H1 (cell line): ENCODE measurements around the gene CACNG7.

Source experiments
- CEBPB ChIP-seq: IDR thresholded peaks from 2 replicates; pipeline ENCODE4 v1.6.1; 2012; ENCODE audit warnings: low read depth, low read length
- JUN ChIP-seq: IDR thresholded peaks from 2 replicates; pipeline ENCODE4 v1.6.1; 2011; ENCODE audit warnings: low read depth, mild to moderate bottlenecking, improper control_type of control experiment, low read length
- PHF8 ChIP-seq: fragments of 200-600 bp; sonication (generic); conservative IDR thresholded peaks from 2 replicates; pipeline ENCODE4 v1.7.1; 2012; ENCODE audit warnings: low read depth, mild to moderate bottlenecking, inconsistent platforms, low read length, moderate library complexity
- POLR2AphosphoS5 ChIP-seq: IDR thresholded peaks from 2 replicates; pipeline ENCODE4 v1.6.1; 2011; ENCODE audit warnings: low read depth, low read length
- RAD21 ChIP-seq, 2 experiments: IDR thresholded peaks in 1 of 2; conservative IDR thresholded peaks in 1 of 2; 2 replicates each; pipeline ENCODE4 v1.6.1; 2011; ENCODE audit warnings: low read depth in 2 of 2, low read length in 2 of 2, improper control_type of control experiment in 1 of 2, inconsistent platforms in 1 of 2, mild to moderate bottlenecking in 1 of 2, moderate library complexity in 1 of 2
- RFX5 ChIP-seq: IDR thresholded peaks from 2 replicates; pipeline ENCODE4 v1.6.1; 2011; ENCODE audit warnings: low read depth, low read length, improper control_type of control experiment, borderline replicate concordance
- TF ChIP-seq, protein P1 (sequence below), 3 experiments: IDR thresholded peaks; 1 replicate in 2 of 3; 2 replicates in 1 of 3; pipeline versions ENCODE4 v1.5.1 to v1.6.1; 2011; ENCODE audit warnings: low read length in 3 of 3, mild to moderate bottlenecking in 3 of 3, inconsistent platforms in 2 of 3, low read depth in 1 of 3, moderate library complexity in 1 of 3; ENCODE audit not compliant: insufficient read depth in 1 of 3; ENCODE audit errors: control extremely low read depth in 1 of 3
- TF ChIP-seq, protein P2 (sequence below): IDR thresholded peaks from 2 replicates; pipeline ENCODE4 v1.6.1; 2011; ENCODE audit warnings: low read depth, mild to moderate bottlenecking, low read length; ENCODE audit not compliant: insufficient read depth
- TF ChIP-seq, protein P3 (sequence below): IDR thresholded peaks from 2 replicates; pipeline ENCODE4 v1.6.1; 2012; ENCODE audit warnings: inconsistent platforms
- TF ChIP-seq, protein P4 (sequence below): fragments of 300-600 bp; sonication (generic); IDR thresholded peaks from 2 replicates; pipeline ENCODE4 v1.7.1; 2012; ENCODE audit warnings: low read length, moderate library complexity, mild to moderate bottlenecking, inconsistent platforms; ENCODE audit not compliant: insufficient replicate concordance

DNA sequence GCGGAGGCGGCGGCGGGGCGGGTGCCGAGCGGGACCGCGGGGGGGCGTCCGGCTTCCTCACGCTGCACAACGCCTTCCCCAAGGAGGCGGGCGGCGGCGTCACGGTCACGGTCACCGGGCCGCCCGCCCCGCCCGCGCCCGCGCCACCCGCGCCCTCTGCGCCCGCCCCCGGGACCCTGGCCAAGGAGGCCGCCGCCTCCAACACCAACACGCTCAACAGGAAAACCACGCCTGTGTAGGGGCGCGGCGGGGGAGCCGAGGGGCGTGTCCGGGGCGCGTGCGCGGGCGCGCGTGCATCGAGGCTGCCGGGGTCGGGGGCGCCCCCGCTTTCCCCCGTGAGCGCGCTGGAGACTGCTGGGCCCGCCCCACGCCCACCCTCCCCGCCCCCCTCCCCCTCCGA lies 73.5 kb downstream of the CACNG7 start:
- TF ChIP-seq, protein P1, sequence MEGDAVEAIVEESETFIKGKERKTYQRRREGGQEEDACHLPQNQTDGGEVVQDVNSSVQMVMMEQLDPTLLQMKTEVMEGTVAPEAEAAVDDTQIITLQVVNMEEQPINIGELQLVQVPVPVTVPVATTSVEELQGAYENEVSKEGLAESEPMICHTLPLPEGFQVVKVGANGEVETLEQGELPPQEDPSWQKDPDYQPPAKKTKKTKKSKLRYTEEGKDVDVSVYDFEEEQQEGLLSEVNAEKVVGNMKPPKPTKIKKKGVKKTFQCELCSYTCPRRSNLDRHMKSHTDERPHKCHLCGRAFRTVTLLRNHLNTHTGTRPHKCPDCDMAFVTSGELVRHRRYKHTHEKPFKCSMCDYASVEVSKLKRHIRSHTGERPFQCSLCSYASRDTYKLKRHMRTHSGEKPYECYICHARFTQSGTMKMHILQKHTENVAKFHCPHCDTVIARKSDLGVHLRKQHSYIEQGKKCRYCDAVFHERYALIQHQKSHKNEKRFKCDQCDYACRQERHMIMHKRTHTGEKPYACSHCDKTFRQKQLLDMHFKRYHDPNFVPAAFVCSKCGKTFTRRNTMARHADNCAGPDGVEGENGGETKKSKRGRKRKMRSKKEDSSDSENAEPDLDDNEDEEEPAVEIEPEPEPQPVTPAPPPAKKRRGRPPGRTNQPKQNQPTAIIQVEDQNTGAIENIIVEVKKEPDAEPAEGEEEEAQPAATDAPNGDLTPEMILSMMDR (IDR thresholded peaks at IDR 0.05; ENCODE audit: control extremely low read depth in 1 of 3, insufficient read depth in 1 of 3, low read depth in 1 of 3, low read length in 3 of 3): no peak
- TF ChIP-seq PHF8 (no peak), POLR2AphosphoS5 (no peak), RFX5 (no peak), JUN (no peak), RAD21 (IDR thresholded peaks at IDR 0.05 in 1 of 2, conservative IDR thresholded peaks at IDR 0.05 in 1 of 2; ENCODE audit: low read depth in 2 of 2, low read length in 2 of 2) (no peak), CEBPB (no peak)
- TF ChIP-seq, protein P2, sequence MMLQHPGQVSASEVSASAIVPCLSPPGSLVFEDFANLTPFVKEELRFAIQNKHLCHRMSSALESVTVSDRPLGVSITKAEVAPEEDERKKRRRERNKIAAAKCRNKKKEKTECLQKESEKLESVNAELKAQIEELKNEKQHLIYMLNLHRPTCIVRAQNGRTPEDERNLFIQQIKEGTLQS: no peak
- TF ChIP-seq, protein P3, sequence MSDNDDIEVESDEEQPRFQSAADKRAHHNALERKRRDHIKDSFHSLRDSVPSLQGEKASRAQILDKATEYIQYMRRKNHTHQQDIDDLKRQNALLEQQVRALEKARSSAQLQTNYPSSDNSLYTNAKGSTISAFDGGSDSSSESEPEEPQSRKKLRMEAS: peak; percentile 31; the same call in 1 of the 2 replicates
- TF ChIP-seq, protein P4, sequence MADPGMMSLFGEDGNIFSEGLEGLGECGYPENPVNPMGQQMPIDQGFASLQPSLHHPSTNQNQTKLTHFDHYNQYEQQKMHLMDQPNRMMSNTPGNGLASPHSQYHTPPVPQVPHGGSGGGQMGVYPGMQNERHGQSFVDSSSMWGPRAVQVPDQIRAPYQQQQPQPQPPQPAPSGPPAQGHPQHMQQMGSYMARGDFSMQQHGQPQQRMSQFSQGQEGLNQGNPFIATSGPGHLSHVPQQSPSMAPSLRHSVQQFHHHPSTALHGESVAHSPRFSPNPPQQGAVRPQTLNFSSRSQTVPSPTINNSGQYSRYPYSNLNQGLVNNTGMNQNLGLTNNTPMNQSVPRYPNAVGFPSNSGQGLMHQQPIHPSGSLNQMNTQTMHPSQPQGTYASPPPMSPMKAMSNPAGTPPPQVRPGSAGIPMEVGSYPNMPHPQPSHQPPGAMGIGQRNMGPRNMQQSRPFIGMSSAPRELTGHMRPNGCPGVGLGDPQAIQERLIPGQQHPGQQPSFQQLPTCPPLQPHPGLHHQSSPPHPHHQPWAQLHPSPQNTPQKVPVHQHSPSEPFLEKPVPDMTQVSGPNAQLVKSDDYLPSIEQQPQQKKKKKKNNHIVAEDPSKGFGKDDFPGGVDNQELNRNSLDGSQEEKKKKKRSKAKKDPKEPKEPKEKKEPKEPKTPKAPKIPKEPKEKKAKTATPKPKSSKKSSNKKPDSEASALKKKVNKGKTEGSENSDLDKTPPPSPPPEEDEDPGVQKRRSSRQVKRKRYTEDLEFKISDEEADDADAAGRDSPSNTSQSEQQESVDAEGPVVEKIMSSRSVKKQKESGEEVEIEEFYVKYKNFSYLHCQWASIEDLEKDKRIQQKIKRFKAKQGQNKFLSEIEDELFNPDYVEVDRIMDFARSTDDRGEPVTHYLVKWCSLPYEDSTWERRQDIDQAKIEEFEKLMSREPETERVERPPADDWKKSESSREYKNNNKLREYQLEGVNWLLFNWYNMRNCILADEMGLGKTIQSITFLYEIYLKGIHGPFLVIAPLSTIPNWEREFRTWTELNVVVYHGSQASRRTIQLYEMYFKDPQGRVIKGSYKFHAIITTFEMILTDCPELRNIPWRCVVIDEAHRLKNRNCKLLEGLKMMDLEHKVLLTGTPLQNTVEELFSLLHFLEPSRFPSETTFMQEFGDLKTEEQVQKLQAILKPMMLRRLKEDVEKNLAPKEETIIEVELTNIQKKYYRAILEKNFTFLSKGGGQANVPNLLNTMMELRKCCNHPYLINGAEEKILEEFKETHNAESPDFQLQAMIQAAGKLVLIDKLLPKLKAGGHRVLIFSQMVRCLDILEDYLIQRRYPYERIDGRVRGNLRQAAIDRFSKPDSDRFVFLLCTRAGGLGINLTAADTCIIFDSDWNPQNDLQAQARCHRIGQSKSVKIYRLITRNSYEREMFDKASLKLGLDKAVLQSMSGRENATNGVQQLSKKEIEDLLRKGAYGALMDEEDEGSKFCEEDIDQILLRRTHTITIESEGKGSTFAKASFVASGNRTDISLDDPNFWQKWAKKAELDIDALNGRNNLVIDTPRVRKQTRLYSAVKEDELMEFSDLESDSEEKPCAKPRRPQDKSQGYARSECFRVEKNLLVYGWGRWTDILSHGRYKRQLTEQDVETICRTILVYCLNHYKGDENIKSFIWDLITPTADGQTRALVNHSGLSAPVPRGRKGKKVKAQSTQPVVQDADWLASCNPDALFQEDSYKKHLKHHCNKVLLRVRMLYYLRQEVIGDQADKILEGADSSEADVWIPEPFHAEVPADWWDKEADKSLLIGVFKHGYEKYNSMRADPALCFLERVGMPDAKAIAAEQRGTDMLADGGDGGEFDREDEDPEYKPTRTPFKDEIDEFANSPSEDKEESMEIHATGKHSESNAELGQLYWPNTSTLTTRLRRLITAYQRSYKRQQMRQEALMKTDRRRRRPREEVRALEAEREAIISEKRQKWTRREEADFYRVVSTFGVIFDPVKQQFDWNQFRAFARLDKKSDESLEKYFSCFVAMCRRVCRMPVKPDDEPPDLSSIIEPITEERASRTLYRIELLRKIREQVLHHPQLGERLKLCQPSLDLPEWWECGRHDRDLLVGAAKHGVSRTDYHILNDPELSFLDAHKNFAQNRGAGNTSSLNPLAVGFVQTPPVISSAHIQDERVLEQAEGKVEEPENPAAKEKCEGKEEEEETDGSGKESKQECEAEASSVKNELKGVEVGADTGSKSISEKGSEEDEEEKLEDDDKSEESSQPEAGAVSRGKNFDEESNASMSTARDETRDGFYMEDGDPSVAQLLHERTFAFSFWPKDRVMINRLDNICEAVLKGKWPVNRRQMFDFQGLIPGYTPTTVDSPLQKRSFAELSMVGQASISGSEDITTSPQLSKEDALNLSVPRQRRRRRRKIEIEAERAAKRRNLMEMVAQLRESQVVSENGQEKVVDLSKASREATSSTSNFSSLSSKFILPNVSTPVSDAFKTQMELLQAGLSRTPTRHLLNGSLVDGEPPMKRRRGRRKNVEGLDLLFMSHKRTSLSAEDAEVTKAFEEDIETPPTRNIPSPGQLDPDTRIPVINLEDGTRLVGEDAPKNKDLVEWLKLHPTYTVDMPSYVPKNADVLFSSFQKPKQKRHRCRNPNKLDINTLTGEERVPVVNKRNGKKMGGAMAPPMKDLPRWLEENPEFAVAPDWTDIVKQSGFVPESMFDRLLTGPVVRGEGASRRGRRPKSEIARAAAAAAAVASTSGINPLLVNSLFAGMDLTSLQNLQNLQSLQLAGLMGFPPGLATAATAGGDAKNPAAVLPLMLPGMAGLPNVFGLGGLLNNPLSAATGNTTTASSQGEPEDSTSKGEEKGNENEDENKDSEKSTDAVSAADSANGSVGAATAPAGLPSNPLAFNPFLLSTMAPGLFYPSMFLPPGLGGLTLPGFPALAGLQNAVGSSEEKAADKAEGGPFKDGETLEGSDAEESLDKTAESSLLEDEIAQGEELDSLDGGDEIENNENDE: no peak
